Stimulated activated CD8-positive, alpha-beta memory T cell treated with anti-CD3 and anti-CD28 coated beads, Interleukin-2, amount 100 ng/mL, for 1 hour (primary cell): Measurements from ENCODE around the gene EPB41L2.
"Not testable (repeated sequence)": the region's sequence is repeated elsewhere in the genome, so short reads cannot be mapped to it uniquely, and the experiment has no call there.

Source experiments
- DNase-seq, 2 donors: peaks; one replicate each; pipeline ENCODE4 v3.0.0-alpha.2; 2020; ENCODE audit warnings: low read depth in 2 of 2

Gene EPB41L2

DNA sequence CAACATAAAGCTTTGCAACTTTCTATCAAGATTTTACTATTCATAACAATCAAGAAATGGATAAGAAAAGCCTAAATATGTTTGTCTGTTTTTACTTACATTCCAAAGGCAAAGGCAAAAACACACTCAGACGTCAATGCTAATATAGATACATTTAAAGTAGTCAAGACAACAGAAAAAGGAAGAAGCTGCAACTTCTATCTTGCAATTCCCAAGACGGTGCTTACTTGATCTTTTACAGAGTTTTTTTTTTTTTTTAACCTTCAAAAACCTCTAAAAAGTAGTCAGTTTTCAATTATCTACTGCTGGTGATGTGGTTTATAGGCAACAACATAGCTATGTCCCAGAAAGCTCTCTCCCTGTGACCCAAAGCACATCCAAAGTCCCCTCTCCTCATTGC is 58.1 kb downstream of the EPB41L2 start:
- no peak for DNase-seq

DNA sequence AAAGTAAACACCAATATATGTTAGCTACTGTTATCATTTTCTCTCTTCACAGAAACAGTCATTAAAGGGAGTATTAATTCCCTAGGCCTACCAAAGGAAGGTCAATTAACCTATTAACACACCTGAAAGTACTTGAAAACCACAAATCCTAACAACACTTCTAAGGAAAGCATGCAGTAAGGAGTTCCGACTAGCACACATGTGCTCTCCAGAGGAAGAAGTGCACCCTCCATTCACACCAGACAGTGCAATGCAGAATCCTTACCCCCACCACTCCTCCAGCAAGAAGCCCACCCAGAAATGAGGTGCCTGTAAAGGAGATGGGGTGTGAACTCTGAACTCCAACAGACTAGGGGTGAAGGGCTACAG is 58.7 kb downstream of the EPB41L2 start:
- no peak for DNase-seq

GRCh38 chr6:131003488-131004386 is 59.3 kb downstream of the EPB41L2 start:
- no peak for DNase-seq

- DNase-seq, result no peak
Measured at GRCh38 chr6:131002661-131002980, 60.4 kb downstream of the EPB41L2 start.

DNA sequence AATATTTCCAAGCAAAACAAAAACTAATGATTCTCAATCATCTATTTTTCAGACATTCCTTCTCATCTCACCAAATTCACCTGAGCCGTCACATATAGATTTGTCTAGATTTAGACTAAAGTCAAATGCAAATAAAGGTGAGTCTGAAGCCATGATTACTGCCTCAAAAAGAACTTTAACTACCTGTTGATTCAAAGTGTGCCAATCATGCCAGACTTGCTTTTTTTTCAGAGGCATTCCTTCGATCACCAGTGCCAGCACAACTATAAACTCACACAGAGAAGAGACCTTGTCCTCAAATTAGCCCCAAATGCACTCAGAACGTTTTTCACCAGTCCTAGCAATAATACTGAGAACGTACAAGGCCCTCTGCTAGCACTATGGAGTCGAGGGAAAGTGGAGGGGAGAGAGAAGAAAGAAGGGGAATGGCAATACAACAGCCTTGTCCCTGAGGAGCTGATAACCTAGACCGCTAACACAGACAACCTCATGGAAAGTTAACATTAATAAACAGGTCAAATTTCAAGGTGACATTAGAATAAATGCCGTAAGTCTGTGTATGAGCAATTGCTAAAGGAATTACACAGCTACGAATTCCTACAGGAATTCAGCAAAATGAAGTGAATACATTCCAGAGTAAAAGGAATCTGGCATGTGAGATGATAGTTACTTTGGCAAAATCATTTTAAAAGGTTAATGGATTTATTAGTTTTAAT is 60.9 kb downstream of the EPB41L2 start:
- DNase-seq, result no peak

- DNase-seq, result no peak
Measured at GRCh38 chr6:131001111-131001736, 61.8 kb downstream of the EPB41L2 start.

- DNase-seq, result no peak
Measured at GRCh38 chr6:131000544-131000943, 62.5 kb downstream of the EPB41L2 start.

GRCh38 chr6:130997061-130997753 is 65.8 kb downstream of the EPB41L2 start:
- DNase-seq, result no peak

DNA sequence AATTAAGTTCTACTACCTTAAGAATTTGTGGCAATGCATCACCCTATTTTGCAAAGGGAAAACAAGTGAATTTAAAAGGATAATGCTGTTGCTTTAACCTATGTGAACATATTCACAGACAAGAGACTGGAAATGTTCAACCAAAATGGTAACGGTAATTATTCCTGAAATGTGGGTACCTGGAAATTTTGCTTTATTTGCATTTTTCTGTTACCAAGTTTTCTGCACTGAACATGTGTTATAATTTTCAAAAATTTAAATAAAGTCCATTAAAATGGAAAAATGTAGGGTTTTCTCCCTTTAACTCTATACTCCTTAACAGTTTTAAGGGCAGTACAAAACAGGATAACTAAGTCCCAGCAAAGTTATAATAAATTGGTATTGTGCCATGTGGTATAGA is 66.4 kb downstream of the EPB41L2 start:
- no peak for DNase-seq

DNA sequence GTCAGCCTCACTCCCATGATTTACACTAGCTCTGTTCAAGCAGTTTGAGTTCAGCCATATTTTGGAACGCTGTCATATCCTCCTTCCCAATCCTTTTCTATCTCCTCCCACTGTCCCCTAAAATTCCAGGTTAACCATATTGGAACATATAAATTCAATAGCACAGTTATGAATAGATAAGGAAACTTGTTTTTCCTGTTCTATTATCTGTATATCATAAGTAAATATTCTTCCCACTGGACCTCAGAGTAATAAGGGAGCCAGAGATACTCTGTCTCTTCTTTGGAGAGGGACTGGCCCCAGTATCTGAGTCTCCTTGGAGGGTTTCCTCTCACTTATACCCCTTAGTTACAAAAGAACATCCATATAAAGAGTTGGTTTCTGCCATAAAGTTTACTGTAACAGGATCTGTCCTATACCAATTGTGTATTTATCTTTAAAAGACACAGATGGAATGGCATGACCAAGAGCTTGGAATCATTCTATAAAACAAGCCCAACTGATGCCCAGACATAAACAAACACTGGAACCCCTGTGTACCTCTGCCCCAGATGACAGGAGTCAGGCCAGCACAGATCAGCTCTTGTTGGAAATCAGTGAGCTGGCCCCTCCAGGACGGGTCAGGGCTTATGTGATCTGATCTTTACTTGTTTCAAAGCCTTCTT is 67.1 kb downstream of the EPB41L2 start:
- DNase-seq, result no peak

- no peak for DNase-seq
Measured at GRCh38 chr6:130994319-130995097, 68.5 kb downstream of the EPB41L2 start.

- DNase-seq, result no peak
Measured at GRCh38 chr6:130993292-130993765, 69.7 kb downstream of the EPB41L2 start.

- DNase-seq, result no peak
Measured at GRCh38 chr6:130991422-130992137, 71.5 kb downstream of the EPB41L2 start.

- DNase-seq, result not testable (repeated sequence)
Measured at GRCh38 chr6:130987539-130987938, 75.5 kb downstream of the EPB41L2 start.

- DNase-seq, result no peak
Measured at GRCh38 chr6:130985115-130985514, 77.9 kb downstream of the EPB41L2 start.

GRCh38 chr6:130982941-130983456 is 80.0 kb downstream of the EPB41L2 start:
- DNase-seq, result no peak

DNA sequence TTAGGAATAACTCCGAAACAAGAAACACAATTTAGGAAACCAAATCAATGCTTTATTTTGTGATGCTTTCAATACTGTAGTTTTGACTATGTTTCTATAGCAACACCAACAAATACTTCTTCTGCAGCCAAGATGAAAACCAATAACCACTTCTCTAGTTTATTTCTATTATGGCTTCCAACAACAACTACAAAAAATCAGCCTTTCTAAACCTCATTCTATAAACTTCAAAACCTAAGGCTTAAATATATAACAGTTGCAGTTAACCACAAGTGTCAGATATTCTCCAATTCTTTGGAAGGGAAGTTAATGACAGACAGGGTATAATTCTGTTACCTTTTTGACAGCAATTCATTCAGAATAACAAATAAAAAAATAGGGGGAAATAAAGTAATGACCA is 80.9 kb downstream of the EPB41L2 start:
- no peak for DNase-seq

DNA sequence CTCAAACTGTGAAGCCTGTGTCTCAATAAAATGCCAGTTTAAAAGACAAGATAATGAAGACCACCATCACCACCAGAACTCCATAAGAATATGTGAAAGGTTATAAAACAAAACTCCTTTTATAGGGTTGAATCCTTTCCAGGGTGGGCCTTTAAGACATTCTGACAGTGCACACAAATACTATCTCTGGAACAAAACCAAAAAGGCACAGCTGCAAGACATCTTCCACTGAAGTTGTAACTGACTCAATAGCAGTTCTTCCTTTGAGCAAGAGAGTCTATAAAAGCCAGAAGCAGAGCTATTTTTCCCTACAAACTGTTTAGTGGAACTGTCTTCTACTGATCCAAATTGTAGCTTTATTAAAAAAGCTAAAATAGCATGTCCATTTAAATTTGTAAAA is 81.6 kb downstream of the EPB41L2 start:
- no peak for DNase-seq

- DNase-seq, result no peak
Measured at GRCh38 chr6:130980310-130981032, 82.6 kb downstream of the EPB41L2 start.
